Raji (cell line): ENCODE results near the gene XPR1.

Experiments used
- POLR2A ChIP-seq: IDR thresholded peaks from 2 replicates; pipeline ENCODE4 v1.6.1; 2011; ENCODE audit warnings: low read depth, low read length, control low read depth; ENCODE audit not compliant: insufficient read depth

Gene XPR1

DNA sequence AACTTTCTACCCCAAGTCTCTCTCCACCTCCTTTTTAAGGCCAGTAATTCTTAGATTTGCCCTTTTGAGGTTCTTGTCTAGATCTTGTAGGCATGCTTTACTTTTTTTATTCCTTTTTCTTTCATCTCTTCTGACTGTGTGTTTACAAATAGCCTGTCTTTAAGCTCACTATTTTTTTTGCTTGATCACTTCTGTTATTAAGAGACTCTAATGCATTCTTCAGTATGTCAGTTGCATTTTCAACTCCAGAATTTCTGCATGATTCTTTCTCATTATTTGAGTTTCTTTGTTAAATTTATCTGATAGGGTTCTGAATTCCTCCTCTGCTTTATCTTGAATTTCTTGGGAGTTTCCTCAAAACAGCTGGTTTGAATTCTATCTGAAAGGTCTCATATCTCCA, 30.9 kb downstream of the XPR1 start:
- no peak for TF ChIP-seq POLR2A

DNA sequence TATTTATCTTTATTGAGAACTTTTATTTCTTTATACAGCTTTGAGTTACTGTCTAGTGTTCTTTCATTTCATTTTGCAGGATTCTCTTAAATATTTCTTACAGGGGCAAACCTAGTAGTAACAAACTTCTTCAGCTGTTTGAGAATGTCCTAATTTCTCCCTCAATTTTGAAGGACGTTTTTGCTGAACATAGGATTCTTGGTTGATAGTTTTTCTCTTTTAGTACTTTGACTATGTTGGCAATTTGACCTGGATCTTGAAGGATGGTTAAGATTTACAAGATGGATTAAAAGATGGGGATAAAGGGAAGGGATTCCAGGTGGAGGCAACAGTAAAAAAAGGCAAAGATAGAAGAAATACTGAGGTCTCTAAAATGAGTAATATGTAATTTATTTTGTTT, 38.9 kb downstream of the XPR1 start:
- no peak for TF ChIP-seq POLR2A

DNA sequence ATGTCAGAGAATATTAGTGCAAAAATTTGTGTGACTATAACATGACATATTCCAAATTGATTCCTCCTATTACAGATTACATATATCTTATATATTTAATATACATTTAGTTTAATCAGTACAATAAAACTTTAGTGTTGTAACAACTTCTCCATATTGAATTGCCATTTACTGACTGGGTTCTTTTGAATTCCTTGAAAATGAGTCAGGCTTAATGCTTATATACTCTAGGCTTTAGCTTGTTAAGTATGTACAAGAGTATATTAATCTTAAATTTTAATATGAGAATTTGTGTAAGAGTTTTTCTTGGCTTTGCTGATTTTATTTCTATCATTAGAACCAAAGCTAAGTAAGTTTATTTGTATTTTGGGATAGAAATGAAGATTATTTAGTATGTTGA, 40.3 kb downstream of the XPR1 start:
- TF ChIP-seq POLR2A: no peak

DNA sequence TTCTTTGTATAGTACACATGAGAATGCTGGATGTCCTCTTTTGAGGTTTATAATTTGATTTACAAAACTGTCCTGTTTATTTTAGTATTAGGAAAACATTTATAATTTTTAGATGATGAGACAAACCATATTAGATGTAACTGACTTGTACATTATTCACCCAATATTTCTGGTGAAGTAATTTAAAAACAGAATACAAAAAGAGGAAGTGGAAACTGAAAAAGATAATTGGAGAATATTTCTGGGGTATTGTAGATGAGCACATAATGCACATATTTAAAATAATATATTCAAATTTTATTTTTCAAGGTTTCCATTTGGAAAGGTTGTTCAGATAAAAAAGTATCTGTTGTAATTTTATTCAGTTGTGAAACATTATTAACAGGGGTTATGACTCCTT, 40.7 kb downstream of the XPR1 start:
- no peak for TF ChIP-seq POLR2A

DNA sequence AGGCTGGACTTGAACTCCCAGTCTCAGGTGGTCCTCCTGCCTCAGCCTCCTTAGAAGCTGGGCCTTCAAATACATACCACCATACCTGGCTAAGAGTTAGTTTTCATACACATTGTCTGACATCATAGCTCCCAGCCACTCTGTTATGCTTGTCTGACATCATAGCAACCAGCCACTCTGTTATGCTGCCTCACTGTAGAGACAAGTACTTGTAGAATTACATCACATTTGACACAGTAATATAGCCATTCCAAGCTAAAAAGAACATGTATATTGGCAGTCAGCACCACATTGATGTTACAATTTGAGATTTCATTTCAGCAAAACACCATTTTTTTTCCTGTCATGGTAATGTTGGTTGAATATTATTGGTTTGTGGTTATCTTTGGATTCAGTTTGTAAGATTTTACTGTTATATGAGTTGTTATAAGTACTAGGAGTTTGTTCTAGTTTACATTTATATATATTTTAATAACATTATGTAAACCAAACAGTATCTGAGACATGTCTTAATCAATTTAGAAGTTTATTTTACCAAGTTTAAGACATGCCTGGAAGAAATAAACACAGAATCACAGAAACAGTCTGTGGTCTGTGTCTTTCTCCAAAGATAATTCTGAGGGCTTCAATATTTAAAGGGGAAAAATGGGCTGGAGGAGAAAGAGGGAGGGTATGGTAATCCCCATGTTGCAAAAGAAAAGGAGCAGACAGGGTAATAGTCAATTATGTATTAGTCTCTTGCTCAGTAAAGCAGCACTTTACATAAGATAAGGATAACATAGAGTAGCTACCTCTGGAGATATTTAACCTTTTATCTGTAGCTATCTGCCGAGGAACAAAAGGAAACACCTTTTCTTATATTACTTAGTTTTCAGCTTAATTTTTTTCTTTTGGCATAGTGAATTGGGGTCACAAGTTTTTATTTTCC, 43.0 kb downstream of the XPR1 start:
- no peak for TF ChIP-seq POLR2A

DNA sequence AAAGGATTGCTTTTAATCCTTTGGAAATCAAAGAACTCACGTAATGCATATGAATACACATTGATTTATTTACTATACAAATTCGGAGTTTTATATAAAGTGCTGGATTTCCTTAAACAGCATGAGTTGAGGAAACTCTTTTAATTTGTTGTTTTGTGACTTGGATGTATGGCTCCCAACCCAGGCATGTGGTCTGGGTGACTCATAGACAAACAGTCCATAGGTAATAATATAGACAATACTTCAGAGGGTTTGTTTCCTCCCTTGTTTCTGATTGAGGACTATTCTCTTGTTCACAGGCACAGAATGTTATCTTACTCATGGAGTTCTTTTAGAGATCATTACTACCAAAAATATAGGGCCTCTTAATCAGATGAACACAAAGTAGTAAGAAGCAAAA, 43.8 kb downstream of the XPR1 start:
- no peak for TF ChIP-seq POLR2A

DNA sequence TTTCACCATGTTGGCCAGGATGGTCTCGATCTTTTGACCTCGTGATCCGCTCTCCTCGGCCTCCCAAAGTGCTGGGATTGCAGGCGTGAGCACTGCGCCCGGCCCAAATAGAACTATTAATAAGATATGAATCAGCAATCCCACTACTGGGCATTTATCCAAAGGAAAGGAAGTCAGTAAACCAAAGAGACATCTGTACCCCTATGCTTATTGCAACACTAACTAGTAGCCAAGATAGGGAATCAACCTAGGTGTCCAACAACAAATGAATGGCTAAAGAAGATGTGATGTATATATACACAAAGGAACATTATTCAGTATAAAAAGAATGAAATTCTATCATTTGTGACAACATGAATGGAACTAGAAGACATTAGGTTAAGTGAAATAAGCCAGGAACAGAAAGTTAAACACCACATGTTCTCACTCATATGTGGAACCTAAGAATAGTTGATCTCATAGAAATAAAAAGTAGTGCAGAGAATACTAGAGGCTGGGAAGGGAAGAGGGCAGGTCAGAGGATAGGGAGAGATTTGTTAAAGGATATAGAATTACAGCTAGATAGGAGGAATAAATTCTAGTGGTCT, 48.8 kb downstream of the XPR1 start:
- TF ChIP-seq POLR2A: no peak

DNA sequence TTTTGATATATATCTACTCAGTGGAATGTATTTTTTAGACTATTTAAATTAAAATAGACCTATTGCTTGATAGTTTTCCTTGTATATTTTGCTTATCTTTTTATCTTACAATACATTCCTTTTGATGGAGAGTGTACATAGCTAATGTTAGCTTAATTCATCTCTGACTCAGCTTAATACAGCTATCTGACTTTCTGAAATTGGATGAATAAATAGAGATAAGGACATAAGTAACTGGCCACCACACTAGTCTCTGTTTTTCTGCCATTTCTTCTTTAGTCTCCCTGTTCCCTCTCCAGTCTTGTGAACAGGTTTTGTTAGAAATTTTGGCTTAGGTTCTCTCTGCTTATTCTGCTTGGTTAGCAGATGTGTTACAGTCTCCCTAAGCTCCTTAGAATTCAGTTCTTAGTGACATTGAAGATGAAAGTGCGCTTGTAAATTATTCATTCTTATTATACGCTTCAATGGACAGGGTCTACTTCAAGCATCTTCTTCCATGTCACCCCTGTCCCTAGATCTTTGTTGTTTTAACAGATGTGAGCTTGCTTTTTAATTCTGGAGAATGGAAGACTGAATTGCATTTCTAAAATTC, 59.6 kb downstream of the XPR1 start:
- TF ChIP-seq POLR2A: no peak

DNA sequence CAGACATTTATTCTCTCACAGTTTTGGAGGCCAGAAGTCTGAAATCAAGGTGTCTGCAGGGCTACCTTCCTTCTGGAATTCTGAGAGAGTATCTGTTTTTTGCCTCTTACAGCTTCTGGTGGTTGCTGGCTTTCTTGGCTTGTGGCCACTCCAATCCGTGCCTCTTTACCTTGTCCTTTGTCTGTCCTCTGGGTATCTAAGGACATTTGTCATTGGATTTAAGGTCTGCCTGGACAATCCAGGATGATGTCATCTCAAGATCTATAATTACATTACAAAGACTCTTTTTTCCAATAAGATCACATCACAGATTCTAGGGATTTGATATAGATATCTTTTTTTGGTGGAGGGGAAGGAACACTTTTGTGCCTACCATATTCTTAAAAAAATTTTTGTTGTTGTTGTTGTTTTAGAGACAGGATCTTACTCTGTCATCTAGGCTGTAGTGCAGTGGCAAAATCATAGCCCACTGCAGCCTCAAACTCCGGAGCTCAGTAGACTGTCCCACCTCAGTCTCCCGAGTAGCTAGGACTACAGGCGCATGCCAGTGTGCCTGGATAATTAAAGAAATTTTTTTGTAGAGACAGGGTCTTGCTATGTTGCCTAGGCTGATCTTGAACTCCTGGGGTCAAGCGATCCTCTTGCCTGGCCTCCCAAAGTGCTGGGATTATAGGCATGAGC, 61.9 kb downstream of the XPR1 start:
- no peak for TF ChIP-seq POLR2A

DNA sequence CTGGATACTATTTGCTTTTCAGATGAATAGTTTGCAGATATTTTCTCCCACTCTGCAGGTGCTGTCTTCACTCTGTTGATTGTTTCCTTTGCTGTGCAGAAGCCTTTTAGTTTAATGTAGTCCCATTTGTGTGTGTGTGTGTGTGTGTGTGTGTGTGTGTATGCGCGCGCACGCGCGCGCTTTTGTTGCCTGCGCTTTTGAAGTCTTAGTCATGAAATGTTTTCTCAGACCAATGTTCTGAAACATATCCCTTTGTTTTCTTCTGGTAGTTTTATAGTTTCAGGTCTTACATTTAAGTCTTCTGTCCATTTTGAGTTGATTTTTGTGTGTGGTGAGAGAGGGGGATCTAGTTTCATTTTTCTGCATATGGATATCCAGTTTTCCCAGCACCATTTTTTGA, 63.5 kb downstream of the XPR1 start:
- no peak for TF ChIP-seq POLR2A

DNA sequence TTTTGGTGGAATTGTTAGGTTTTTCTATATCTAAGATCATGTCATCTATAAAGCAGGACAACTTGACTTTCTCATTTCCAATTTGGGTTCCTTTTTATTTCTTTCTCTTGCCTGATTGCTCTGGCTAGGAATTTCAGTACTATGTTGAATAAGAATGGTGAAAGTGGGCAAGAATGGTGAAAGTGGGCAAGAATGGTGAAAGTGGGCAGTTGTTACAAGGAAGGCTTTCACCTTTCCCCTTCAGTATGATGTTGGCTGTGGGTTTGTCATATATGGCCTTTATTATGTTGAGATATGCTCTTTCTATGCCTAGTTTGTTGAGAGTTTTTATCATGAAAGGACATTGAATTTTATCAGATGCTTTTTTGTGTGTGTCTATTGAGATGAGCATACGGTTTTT, 64.5 kb downstream of the XPR1 start:
- no peak for TF ChIP-seq POLR2A

DNA sequence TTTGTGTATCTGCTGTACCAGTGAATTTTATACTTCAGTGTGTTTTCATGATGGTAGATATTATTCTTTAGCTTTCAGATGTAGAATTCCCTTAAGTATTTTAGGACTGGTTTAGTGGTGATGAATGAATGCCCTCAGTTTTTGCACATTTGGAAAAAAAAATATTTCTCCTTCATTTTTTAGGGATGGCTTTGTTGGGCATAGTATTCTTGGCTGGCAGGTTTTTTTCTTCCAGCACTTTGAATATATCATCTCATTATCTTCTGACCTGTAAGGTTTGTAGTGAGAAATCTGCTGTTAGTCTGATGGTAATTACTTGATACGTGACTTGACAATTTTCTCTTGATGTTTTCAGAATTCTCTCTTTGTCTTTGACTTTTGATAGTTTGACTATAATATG, 66.8 kb downstream of the XPR1 start:
- TF ChIP-seq POLR2A: no peak

DNA sequence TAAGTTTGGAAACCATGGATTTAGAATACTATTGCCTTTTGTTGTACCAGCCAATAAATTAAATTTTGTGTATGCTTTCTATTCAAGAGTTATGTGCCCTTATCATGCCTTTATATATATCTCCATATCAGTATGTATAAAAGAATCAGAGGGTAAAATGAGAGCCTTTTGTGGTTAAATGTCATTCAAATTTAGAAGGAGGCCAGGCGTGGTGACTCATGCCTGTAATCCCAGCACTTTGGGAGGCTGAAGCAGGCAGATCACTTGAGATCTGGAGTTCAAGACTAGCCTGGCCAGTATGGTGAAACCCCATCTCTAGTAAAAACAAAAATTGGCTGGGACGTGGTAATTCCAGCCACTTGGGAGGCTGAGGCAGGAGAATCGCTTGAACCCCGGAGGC, 88.9 kb downstream of the XPR1 start:
- TF ChIP-seq POLR2A: no peak

DNA sequence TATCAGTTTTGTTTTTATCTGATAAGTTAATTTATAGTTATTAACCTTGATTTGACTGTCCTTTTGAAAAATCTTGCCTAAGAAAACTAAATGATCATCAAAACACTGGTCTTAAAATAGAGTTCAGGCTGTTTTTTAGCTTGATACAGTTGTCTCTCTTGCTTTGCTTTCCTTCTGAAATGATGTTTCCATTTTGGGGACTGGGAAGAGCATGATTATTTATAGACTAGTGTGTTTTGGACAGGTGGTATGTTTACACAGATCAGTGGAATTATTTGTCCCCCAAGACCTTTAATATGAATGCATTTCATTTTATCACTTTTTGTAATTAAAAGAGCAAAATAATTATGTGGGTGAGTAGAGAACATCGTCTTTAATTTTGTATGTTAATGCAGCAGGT, 90.8 kb downstream of the XPR1 start:
- TF ChIP-seq POLR2A: no peak

DNA sequence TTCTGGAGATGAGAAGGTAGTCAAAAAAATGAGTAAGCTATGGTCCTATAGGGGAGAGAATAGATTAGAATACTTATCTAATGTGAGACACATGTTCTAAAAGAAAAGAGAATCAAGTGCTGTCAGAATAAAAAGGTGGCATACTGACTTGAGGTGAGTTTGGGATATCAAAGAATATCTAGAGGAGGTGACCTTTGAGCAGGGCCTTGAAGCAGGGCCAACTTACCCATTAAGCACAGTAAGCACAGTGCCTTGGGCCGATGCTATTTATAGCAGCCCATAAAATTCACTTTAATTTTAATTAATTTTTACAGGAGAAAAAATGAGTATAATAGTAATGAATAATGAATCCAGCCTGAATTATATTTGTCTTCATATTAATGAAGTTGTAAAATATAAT, 92.2 kb downstream of the XPR1 start:
- TF ChIP-seq POLR2A: no peak

DNA sequence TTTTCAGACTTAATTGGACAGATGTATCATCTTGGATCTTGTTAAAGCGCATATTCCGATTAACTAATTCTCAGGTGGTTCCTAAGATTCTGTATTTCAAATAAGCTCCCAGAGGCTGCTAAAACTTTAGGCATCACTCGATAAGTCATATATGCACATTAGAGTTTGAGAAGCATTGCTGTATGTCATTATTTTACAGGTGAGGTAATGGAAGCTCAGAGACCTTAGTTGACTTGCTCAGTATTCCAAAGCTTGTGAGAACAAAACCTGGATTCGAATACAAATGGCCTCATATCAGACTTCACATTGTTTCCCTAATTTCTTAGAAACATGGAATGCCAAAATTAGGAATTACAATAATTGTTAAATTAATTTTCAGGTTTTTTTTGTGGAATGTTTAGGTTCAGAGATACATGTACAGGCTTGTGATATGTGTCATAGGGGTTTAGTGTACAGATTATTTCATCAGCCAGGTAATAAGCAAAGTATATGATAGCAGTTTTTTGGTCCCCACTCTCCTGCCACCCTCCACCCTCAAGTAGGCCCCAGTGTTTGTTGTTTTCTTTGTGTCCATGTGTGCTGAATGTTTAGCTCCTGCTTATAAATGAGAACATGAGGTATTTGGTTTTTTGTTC, 96.8 kb downstream of the XPR1 start:
- TF ChIP-seq POLR2A: no peak

DNA sequence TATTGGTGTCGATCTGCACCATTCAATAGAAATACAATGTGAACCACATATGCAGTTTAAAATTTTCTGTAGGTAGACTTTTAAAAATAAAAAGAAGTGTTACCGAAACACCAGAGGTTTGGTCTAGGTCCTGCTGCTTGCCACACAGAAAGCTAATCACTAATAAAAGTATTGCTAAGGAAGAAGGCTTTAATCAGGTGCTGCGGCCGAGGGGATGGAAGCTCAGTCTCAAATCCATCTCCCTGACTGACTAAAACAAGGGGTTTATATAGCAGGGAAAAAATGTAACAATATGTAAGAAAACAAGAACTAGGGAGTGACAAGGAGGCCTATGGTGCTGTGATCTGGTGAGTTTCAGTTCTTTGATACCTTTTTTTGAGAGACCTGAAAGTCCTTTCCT, 99.3 kb downstream of the XPR1 start:
- TF ChIP-seq POLR2A: no peak
